HG02798 (cell line): ENCODE data around the gene TOPBP1.
"Not testable (repeated sequence)": the region's sequence is repeated elsewhere in the genome, so short reads cannot be mapped to it uniquely, and the experiment has no call there.

Experiments
- ATAC-seq: cut with Tn5 transposase; IDR thresholded peaks from one replicate; pipeline ENCODE4 v1.9.1; 2021; ENCODE audit warnings: mild to moderate bottlenecking; ENCODE audit not compliant: unreplicated experiment, poor library complexity

Gene TOPBP1

DNA sequence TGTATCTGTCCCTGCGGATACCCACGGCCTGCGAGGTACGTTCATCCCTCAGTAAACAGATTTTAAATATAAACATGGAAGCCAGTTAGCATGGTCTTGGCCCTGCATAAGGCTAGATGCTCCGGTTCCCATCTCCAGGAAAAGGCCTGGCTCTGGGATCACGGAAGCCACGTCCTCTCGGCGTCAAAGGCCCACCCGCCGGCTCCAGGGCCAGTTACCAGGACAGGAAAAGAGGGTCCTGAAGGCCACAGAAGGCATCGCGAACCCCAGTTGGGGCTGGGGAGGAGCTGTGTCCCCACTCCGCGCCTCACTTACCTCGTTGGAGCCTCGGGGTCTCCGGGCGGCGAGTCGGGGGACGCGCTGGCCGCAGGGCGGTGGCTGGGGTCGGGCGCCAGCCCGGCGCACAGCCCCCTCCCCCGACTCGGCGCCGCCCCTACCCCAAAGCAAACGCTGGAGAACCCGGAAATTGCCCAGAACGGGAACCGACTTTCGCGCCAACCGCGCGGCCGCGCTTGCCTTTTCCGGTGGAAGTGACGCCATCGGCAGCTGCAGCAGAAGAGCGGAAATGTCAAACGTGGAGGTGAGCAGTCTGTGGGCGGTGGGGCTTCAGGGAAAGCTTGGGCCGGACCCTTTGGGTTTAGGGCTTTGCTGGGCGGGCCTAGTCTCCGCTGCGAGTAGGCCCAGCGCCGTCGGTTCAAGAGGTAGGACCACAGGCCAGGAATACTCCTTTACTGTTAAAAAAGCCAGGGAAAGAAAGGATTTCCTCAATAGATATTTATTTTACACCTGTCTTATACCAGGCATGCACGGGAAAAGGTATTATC, at the start of gene TOPBP1:
TOPBP1 (minus strand) TSS at position 488 of the 824 bp plus-strand sequence. CDS start 814 bp downstream, outside the sequence.
- peak; percentile 94 for ATAC-seq

GRCh38 chr3:133711013-133711412, 49.3 kb upstream of the TOPBP1 start:
- no peak for ATAC-seq

DNA sequence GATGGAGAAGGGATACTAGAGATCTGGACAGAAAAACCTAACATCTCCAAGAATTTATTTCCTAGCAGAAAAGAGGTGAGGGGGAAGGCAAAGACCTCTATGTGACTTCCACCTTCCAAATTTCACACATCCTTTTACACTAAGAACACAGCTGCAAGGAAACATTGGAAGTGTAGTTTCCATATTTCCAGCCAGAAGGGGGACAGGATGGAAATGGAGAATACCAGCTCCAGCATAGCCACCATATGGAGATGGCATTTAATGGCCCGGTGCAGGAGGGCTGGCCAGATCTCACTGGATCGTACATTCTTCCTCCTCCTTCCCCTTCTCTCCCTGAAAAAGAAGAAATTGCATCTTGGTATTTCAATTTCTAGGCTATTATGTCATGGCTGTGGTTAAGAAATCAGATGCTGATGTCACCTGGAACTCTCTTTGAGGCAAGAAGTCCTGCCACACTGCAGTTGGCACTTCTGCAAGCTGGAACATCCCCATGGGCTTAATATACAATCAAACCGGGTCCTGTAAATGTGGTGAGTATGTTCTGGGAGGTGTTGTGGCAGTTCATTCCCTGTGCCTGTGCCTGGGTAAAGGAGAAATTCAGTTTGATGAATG, 47.5 kb upstream of the TOPBP1 start:
- no peak for ATAC-seq

GRCh38 chr3:133706033-133706432, 44.3 kb upstream of the TOPBP1 start:
- no peak for ATAC-seq

DNA sequence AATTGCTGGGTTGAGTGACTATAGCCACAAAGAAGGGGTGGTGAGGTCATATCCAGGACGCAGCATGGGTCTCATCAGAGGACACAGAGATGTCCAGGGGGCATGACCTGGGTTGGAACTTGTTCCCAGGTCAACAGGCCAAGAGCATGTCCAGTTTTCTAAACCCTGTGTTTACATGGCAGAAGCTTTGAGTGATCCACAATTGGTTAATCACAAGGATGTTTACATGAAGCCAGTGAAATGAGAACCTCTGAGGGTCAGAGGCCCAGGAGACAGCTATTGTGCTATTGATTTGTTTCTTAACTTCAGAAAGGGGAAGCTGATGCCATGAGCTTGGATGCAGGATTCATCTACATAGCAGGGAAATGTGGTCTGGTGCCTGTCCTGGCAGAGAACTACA, 42.2 kb upstream of the TOPBP1 start:
- ATAC-seq = no peak

- ATAC-seq = no peak
These were observed 40.0 kb upstream of the TOPBP1 start for GRCh38 chr3:133701435-133702358.

GRCh38 chr3:133700351-133700750, 38.6 kb upstream of the TOPBP1 start:
- no peak for ATAC-seq

GRCh38 chr3:133699903-133700302, 38.2 kb upstream of the TOPBP1 start:
- ATAC-seq = no peak

DNA sequence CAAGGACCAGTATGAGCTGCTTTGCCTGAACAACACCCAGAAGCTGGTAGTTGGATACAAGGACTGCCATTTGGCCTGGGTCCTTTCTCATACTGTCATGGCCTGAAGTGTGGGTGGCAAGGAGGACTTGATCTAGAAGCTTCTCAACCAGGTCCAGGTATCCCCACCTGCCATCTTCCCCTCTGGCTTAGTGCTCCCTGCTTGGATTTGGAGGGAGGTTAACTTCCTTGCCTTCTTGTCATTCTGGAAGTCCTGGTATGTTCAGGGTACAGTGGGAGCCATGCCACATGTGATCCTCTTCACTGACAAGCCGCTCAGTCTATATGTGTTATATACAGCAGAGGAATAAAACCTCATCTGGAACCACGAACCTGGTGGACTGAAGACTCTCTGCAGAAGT, 37.7 kb upstream of the TOPBP1 start:
- ATAC-seq = no peak

DNA sequence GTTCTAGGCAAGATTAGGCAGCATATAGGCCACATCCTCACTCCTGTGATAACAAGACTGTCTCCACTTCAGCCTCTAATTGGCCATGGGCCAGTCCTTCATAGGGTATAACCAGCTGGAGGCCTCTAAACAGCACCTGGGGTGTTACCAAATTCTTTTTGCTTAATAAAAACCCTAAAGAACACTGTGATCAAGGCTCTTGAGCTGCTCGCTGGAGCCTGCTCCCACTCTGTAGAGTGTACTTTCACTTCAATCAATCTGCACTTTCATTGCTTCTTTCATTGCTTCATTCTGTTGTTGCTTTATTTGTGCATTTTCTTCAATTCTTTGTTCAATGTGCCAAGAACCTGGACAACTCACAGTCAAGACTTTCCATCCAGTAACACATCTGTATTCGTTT, 36.2 kb upstream of the TOPBP1 start:
- no peak for ATAC-seq

GRCh38 chr3:133695560-133696171, 33.9 kb upstream of the TOPBP1 start:
- ATAC-seq = no peak

DNA sequence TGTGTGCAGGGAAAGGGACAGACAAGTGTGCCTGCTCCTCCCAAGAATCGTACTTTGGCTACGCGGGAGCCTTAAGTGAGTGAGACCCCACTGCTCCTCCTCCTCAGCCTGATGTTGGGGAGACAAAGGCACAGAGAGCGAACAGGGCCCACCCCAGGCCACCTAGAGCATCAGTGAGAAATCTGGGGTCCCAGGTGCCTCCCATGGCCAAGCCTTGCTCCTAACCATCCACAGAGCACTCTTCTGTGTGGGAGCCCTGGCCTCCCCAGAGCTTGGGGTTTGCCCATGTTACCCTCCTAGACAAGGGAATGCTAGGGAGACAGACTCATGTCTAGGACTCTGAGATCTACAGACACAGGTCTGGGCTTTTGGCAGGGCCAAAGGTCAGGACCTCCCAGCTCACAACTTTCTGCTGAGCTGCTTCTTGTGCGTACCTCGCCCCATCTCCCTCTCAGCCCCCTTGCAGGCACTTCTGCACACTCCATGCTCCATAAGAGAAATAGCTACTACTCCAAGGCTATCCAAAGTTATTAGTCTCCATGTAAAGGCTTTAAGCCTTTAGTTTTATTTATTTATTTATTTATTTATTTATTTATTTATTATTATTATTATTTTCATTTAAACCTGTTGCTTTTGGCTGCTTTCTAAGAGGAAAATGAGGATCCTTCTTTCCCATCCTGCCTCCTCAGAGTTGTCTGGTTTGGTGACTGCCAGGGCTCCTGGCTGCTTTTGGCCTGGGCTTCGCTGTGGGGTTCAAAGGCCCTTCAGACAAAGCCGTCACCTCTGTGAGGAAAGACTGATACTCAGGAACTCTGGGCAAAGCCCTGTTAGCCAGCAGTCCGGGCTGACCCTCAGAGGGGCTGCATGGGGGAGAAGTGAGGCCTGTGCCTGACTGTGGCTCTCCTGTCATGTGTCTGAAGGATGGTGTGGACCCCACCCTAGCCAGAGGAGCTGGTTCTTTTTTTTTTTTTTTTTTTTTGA, 32.8 kb upstream of the TOPBP1 start:
- ATAC-seq = no peak

DNA sequence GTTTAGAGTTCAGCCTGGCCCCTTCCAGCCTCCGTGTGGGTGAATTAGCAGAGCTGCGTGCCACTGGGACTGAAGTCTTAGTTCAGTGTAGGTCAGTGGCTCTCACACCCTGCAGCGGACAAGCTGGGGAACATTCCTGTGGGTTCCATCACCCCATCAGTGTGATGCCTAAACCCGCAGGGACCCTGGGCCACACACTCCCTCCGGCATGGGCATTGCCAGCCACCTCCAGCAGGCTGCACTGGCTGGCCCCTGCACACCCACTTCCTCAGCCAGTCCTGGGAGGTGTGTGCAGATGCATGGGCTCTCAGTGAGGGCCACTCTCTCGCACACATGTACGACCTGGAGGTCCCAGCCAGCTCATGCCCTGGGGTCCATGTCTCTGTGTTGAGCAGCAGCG, 32.1 kb upstream of the TOPBP1 start:
- ATAC-seq = no peak

DNA sequence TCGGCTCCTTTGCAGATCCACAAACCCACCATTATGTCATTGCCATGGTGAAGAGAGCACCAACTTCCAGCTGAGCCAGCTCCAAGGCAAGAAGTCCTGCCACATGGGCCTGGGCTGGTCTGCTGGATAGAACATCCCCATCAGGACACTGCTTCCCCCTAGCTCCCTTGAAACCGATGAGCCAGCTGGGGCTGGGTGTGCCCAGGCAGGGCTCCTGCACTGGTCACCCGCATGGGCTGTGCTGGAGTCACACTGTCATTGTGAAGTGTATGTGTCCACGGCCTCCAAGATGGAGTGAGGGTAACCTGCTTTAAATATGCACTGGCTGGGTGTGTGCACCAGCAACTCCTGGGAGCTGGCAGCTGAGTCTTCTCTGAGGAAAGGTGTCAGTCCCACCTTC, 31.0 kb upstream of the TOPBP1 start:
- ATAC-seq = no peak

DNA sequence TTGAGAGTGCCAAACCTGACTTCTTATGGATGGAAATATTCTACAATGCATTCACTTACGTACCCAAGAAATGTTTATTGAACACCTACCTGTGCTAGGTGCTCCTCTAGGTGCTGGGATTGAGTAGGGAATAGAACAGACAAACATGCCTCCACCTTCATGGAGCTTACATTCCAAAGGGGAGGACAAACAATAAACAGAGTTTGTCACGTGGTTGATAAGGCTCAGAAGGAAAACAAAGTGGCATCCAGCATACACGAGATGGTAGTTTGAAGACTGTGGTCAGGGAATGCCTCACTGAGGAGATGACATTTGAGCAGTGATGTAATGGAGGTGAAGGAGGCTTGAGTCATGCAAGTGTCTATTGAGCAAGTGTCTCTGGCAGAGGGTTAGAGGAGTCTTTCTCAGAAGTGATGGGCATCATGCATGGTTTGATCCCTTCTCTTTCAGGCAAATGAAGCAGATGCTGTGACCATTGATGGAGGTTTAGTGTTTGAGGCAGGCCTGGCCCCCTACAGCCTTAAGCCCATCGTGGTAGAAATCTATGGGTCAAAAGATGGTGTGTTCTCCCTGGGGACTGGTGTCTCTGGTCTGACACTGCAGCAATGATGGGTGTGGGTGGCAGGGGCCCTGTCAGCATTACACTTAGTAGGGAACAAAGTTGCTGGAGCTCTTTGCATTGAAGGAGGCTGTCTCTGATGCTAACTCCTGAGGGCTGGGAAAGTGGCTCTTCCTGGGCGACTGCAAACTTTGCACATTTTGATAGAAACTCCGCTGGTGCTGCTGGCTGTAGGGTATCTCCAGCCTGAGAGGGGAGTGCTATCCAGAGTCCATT, 29.7 kb upstream of the TOPBP1 start:
- ATAC-seq = no peak

DNA sequence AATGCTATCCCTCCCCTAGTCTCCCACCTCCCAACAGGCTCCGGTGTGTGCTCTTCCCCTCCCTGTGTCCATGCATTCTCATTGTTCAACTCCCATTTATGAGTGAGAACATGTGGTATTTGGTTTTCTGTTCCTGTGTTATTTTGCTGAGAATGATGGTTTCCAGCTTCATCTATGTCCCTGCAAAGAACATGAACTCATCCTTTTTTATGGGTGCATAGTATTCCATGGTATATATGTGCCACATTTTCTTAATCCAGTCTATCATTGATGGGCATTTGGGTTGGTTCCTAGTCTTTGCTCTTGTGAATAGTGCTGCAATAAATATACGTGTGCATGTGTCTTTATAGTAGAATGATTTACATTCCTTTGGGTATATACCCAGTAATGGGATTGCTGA, 16.3 kb upstream of the TOPBP1 start:
- not testable (repeated sequence) for ATAC-seq

- ATAC-seq = no peak
These were observed 14.8 kb upstream of the TOPBP1 start for GRCh38 chr3:133676336-133677118.
